GM12878 (cell line): ENCODE data around the gene HESX1. TPM values are rescaled to one million over a fixed set of nuclear protein-coding genes. Genes with fewer than 3 reads are reported as not detected.

Source experiments
- ATAC-seq: fragments of 200-7000 bp; cut with Tn5 transposase; 3 replicates; pipeline ENCODE4 v1.9.1; 2020; ENCODE audit warnings: mild to moderate bottlenecking, moderate library complexity
- BruUV-seq: library from RNA; stranded (reverse); fragments of 400-500 nt; replicated peaks from 2 replicates; lab custom pipeline; 2021; lab: Mats Ljungman, UMichigan
- CTCF ChIA-PET: fragments of 300-600 bp; sonication (Branson Sonifier 250); formaldehyde crosslinking; extraction: SDS; loops from one replicate; lab custom pipeline; 2021; ENCODE audit warnings: inconsistent platforms; lab: Yijun Ruan, JAX
- POLR2A ChIA-PET: fragments of 350-600 bp; formaldehyde crosslinking; extraction: SDS; loops from one replicate; lab custom pipeline; 2021; ENCODE audit warnings: inconsistent platforms; lab: Charles Lee
- RAD21 ChIA-PET: fragments of 300-600 bp; sonication (Branson Sonifier 250); formaldehyde crosslinking; loops from one replicate; lab custom pipeline; 2023; ENCODE audit warnings: antibody characterized with exemption; ENCODE audit not compliant: unreplicated experiment; lab: Charles Lee
- SMC1A ChIA-PET: fragments of 300-600 bp; sonication (Branson Sonifier 250); formaldehyde crosslinking; loops from one replicate; lab custom pipeline; 2023; ENCODE audit not compliant: unreplicated experiment, uncharacterized antibody; lab: Charles Lee
- DNase-seq: peaks from one replicate; pipeline ENCODE4 v3.0.0-alpha.2; 2011; ENCODE audit warnings: low read depth, low spot score
- FAIRE-seq: peaks from 3 replicates; lab custom pipeline; 2011; peaks lifted over from hg19 to GRCh38; lab: Jason Lieb, UNC
- H2AFZ ChIP-seq: 2 replicates; pipeline ENCODE4 v1.6.0; 2011; ENCODE audit warnings: low read depth, low read length, control low read depth; ENCODE audit not compliant: control insufficient read depth
- H3K27ac ChIP-seq: 2 replicates; pipeline ENCODE4 v1.5.1; 2011; ENCODE audit warnings: control low read depth; ENCODE audit not compliant: control insufficient read depth, insufficient read depth
- H3K27me3 ChIP-seq, 2 experiments: replicated peaks in 1 of 2; 2 replicates each; pipeline versions ENCODE4 v1.6.0 to v1.6.1; 2011; ENCODE audit warnings: low read length in 1 of 2; ENCODE audit not compliant: control insufficient read depth in 2 of 2, insufficient read depth in 2 of 2
- H3K36me3 ChIP-seq, 2 experiments: 2 replicates each; pipeline ENCODE4 v1.5.1; 2011; ENCODE audit warnings: low read length in 1 of 2; ENCODE audit not compliant: control insufficient read depth in 2 of 2, insufficient read depth in 2 of 2
- H3K4me1 ChIP-seq: 2 replicates; pipeline ENCODE4 v1.6.1; 2011; ENCODE audit warnings: mild to moderate bottlenecking, low read length, moderate library complexity, mixed read lengths; ENCODE audit not compliant: control insufficient read depth, insufficient read depth
- H3K4me2 ChIP-seq: 2 replicates; pipeline ENCODE4 v1.6.0; 2011; ENCODE audit warnings: control low read depth; ENCODE audit not compliant: control insufficient read depth, insufficient read depth
- H3K4me3 ChIP-seq: fragments of 200-600 bp; sonication (generic); 2 replicates; pipeline ENCODE4 v1.5.1; 2016
- H3K79me2 ChIP-seq: 2 replicates; pipeline ENCODE4 v1.6.0; 2011; ENCODE audit warnings: low read length; ENCODE audit not compliant: control insufficient read depth, insufficient read depth
- H3K9ac ChIP-seq: 2 replicates; pipeline ENCODE4 v1.8.0; 2011; ENCODE audit warnings: low read length, control low read depth, mixed read lengths; ENCODE audit not compliant: control insufficient read depth, insufficient read depth
- H3K9me3 ChIP-seq: replicated peaks from 3 replicates; pipeline ENCODE4 v1.5.1; 2011; ENCODE audit warnings: mild to moderate bottlenecking, low read length; ENCODE audit not compliant: control insufficient read depth, insufficient read depth
- H4K20me1 ChIP-seq: 2 replicates; pipeline ENCODE4 v1.6.0; 2011; ENCODE audit not compliant: control insufficient read depth, insufficient read depth
- BRCA1 ChIP-seq: IDR thresholded peaks from 2 replicates; pipeline ENCODE4 v1.6.1; 2011; ENCODE audit warnings: low read depth, low read length, improper control_type of control experiment
- CBFB ChIP-seq: IDR thresholded peaks from 2 replicates; pipeline ENCODE4 v1.6.1; 2016; ENCODE audit warnings: antibody characterized with exemption, low read depth
- HDAC6 ChIP-seq: fragments of 200-600 bp; sonication (generic); IDR thresholded peaks from one replicate; pipeline ENCODE4 v1.8.0; 2017; ENCODE audit warnings: antibody characterized with exemption; ENCODE audit not compliant: unreplicated experiment
- PML ChIP-seq: IDR thresholded peaks from 2 replicates; pipeline ENCODE4 v1.6.1; 2012; ENCODE audit warnings: low read length, inconsistent platforms
- SKIL ChIP-seq: fragments of 450-650 bp; IDR thresholded peaks from 2 replicates; pipeline ENCODE4 v1.6.1; 2017; ENCODE audit warnings: mild to moderate bottlenecking, low read depth, inconsistent platforms; ENCODE audit not compliant: poor library complexity, severe bottlenecking
- WGBS: methylation state at CpG from one replicate; pipeline ENCODE4 v1.1.6; 2016; ENCODE audit warnings: low lambda C conversion rate; ENCODE audit not compliant: insufficient replicate concordance, insufficient coverage; ENCODE audit errors: missing lambda C conversion rate; 5-methylcytosine and 5-hydroxymethylcytosine counted together
- in situ Hi-C: fragments of 300-500 bp; cut with MboI; formaldehyde crosslinking; loops from 9 replicates; pipeline ENCODE4 v1.14.3; 2018; ENCODE audit warnings: mixed read lengths
- intact Hi-C: fragments of 100-400 bp; cut with micrococcal nuclease; formaldehyde crosslinking; loops from one replicate; pipeline ENCODE4 v1.14.2; 2022; ENCODE audit not compliant: unreplicated experiment
- polyA plus RNA-seq, 11 experiments: library from polyadenylated mRNA; depleted of rRNA in 4 of 11; unstranded in 6 of 11; stranded (reverse) in 5 of 11; fragments of >200 nt; fragmentation: Nextera tagmentation in 4 of 11; fragmentation: Illumina TruSeq in 1 of 11; extraction: Ambion mirVana in 4 of 11; extraction: Trizol in 1 of 11; gene quantifications; 1 replicate in 1 of 11; 2 replicates in 10 of 11; pipeline versions ENCODE4 v1.2.1 to v1.2.3, GENCODE V29; 2011 to 2016; ENCODE audit warnings: inconsistent platforms in 2 of 11, missing spikeins in 2 of 11, low read depth in 1 of 11
- total RNA-seq, 4 experiments: library from RNA; depleted of rRNA in 3 of 4; stranded (reverse); fragments of >200 nt in 3 of 4; fragmentation: Illumina TruSeq in 1 of 4; extraction: Trizol in 1 of 4; gene quantifications; 2 replicates each; pipeline versions ENCODE4 v1.2.1 to v1.2.3, GENCODE V29; 2013 to 2021
- TF ChIP-seq, protein P1 (sequence below): fragments of 450-650 bp; IDR thresholded peaks from 2 replicates; pipeline ENCODE4 v1.6.1; 2018; ENCODE audit warnings: borderline replicate concordance, mild to moderate bottlenecking; ENCODE audit not compliant: partially characterized antibody

The HESX1 gene
- total and polyA plus RNA-seq, 10 of the 15 experiments (the other 5 are each of a cell fraction or from before 2014, with no cell fraction given): 2.5 to 5.9 (median 4.3) TPM

DNA sequence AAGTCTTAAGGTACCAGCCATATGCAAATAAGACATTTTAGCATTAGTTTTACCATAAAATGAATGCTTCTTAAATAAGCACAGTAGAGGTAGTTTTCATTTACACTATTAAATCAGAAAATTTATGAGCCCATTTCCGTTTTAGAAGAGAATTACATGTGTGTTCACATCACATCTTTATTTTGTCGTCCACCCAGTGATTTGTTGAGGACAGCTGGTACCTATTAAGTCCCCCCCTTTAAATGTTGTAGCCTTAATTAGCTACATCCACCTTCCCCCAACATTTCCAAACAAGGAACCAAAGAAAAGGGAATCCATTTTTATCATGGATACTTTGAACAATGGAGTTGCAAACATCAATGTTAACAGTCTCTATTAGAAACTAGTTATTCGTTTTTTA is 41.5 kb downstream of the HESX1 start:
- CTCF ChIA-PET: interaction anchor here (1.2 to 1.8 kb wide), 2 partner anchors 11 to 58 kb away, joined by 3 to 5 read pairs; no protein-coding TSS in a partner anchor
- POLR2A ChIA-PET: no interaction called here

More for the DNA sequence above, 41.5 kb downstream of the HESX1 start:
- TF ChIP-seq BRCA1 (no peak), SKIL (no peak), PML (no peak), CBFB (no peak), HDAC6 (no peak)
- TF ChIP-seq, protein P1, sequence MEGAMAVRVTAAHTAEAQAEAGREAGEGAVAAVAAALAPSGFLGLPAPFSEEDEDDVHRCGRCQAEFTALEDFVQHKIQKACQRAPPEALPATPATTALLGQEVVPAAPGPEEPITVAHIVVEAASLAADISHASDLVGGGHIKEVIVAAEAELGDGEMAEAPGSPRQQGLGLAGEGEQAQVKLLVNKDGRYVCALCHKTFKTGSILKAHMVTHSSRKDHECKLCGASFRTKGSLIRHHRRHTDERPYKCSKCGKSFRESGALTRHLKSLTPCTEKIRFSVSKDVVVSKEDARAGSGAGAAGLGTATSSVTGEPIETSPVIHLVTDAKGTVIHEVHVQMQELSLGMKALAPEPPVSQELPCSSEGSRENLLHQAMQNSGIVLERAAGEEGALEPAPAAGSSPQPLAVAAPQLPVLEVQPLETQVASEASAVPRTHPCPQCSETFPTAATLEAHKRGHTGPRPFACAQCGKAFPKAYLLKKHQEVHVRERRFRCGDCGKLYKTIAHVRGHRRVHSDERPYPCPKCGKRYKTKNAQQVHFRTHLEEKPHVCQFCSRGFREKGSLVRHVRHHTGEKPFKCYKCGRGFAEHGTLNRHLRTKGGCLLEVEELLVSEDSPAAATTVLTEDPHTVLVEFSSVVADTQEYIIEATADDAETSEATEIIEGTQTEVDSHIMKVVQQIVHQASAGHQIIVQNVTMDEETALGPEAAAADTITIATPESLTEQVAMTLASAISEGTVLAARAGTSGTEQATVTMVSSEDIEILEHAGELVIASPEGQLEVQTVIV: no peak
- ATAC-seq (no peak), FAIRE-seq (no peak), DNase-seq (no peak)
- no peaks in the 10 kb centered on the region for H3K36me3 ChIP-seq
- 3% methylated on average over 3 of the region's 3 CpGs for WGBS
- H4K20me1 ChIP-seq: no peaks in the 10 kb centered on the region
- no peaks in the 10 kb centered on the region for H3K4me1 ChIP-seq
- H3K4me3 ChIP-seq: no peak overlapping the region
- ChIA-PET SMC1A (interaction anchor here (0.8 to 1.5 kb wide), 2 partner anchors 13 to 65 kb away, joined by 3 read pairs; no protein-coding TSS in a partner anchor), RAD21 (no interaction called here)
- H3K9me3 ChIP-seq: no peaks in the 10 kb centered on the region
- no peak overlapping the region for H3K4me2 ChIP-seq
- H3K27ac ChIP-seq: no peak overlapping the region
- in situ Hi-C loops: no loop called here
- no peaks in the 10 kb centered on the region for H3K79me2 ChIP-seq
- BruUV-seq: no TSS peak
- intact Hi-C loops: no loop called here
- peaks cover 8 to 14% of the 10 kb centered on the region in 2 experiments for H3K27me3 ChIP-seq
- H2AFZ ChIP-seq: no peak overlapping the region
- no peak overlapping the region for H3K9ac ChIP-seq
